NCI-H1694 treated with DMSO at 0.1 percent for 48 hours (cell line): ENCODE data around the gene GLIS1.

ENCODE experiments used
- DNase-seq: peaks from one replicate; lab custom pipeline; 2025; lab: John Stamatoyannopoulos, UW

The GLIS1 gene

GRCh38 chr1:53486395-53487026, 252.5 kb downstream of the GLIS1 start:
- DNase-seq, result no peak

- peak; percentile 96 for DNase-seq
These were observed 253.2 kb downstream of the GLIS1 start for GRCh38 chr1:53485478-53486394.

GRCh38 chr1:53484705-53485477, 254.1 kb downstream of the GLIS1 start:
- no peak for DNase-seq

- DNase-seq, result peak; percentile 19
These were observed 255.3 kb downstream of the GLIS1 start for GRCh38 chr1:53483656-53484055.

GRCh38 chr1:53483170-53483569, 255.8 kb downstream of the GLIS1 start:
- no peak for DNase-seq

- peak; percentile 87 for DNase-seq
These were observed 256.4 kb downstream of the GLIS1 start for GRCh38 chr1:53482441-53483153.

- DNase-seq, result no peak
These were observed 257.5 kb downstream of the GLIS1 start for GRCh38 chr1:53481456-53481855.

- no peak for DNase-seq
These were observed 258.3 kb downstream of the GLIS1 start for GRCh38 chr1:53480678-53481077.

GRCh38 chr1:53478502-53478818, 260.5 kb downstream of the GLIS1 start:
- peak; percentile 97 for DNase-seq

- peak; percentile 90 for DNase-seq
These were observed 261.1 kb downstream of the GLIS1 start for GRCh38 chr1:53477651-53478501.

GRCh38 chr1:53476579-53476978, 262.4 kb downstream of the GLIS1 start:
- DNase-seq, result peak; percentile 22

GRCh38 chr1:53475664-53476063, 263.3 kb downstream of the GLIS1 start:
- no peak for DNase-seq

GRCh38 chr1:53473463-53473862, 265.5 kb downstream of the GLIS1 start:
- peak; percentile 82 for DNase-seq

- no peak for DNase-seq
These were observed 268.0 kb downstream of the GLIS1 start for GRCh38 chr1:53471000-53471399.

- no peak for DNase-seq
These were observed 268.4 kb downstream of the GLIS1 start for GRCh38 chr1:53470584-53470983.

- DNase-seq, result no peak
These were observed 268.8 kb downstream of the GLIS1 start for GRCh38 chr1:53470155-53470554.

- no peak for DNase-seq
These were observed 269.6 kb downstream of the GLIS1 start for GRCh38 chr1:53469373-53469772.

- DNase-seq, result no peak
These were observed 270.6 kb downstream of the GLIS1 start for GRCh38 chr1:53468374-53468773.

- DNase-seq, result no peak
These were observed 271.6 kb downstream of the GLIS1 start for GRCh38 chr1:53467391-53467790.

- peak; percentile 98 for DNase-seq
These were observed 273.7 kb downstream of the GLIS1 start for GRCh38 chr1:53465023-53465957.
